A549 (cell line): ENCODE results near the gene UBAP2L. TPM values are rescaled to one million over a fixed set of nuclear protein-coding genes. Genes with fewer than 3 reads are reported as not detected.

ENCODE experiments used
- ATAC-seq, 2 experiments: fragments of 200-7000 bp in 1 of 2; fragments of >200 bp in 1 of 2; cut with Nextera tagmentation in 1 of 2; cut with Tn5 transposase in 1 of 2; 3 replicates each; pipeline versions ENCODE4 v1.8.0 to v1.9.1; 2018 to 2020; ENCODE audit warnings: mild to moderate bottlenecking in 1 of 2, moderate library complexity in 1 of 2
- CTCF ChIA-PET: fragments of 300-600 bp; sonication (Branson Sonifier 250); formaldehyde crosslinking; extraction: SDS; loops from one replicate; lab custom pipeline; 2021; ENCODE audit warnings: antibody characterized with exemption, inconsistent platforms; lab: Yijun Ruan, JAX
- POLR2A ChIA-PET: fragments of 350-600 bp; formaldehyde crosslinking; extraction: SDS; loops from one replicate; lab custom pipeline; 2021; ENCODE audit warnings: antibody characterized with exemption, inconsistent platforms; lab: Yijun Ruan, JAX
- DNase-seq, 2 experiments: peaks; one replicate each; pipeline versions ENCODE4 v3.0.0 to v3.0.0-alpha.2; 2011 to 2016; ENCODE audit warnings: low read depth in 1 of 2, low spot score in 1 of 2
- FAIRE-seq: peaks from 2 replicates; lab custom pipeline; 2011; peaks lifted over from hg19 to GRCh38; lab: Jason Lieb, UNC
- H3K27ac ChIP-seq, 2 experiments: fragments of >200 bp; sonication (Bioruptor Twin); formaldehyde crosslinking; 3 replicates each; pipeline ENCODE4 v1.5.1; 2016 to 2017
- H3K4me1 ChIP-seq: fragments of >200 bp; sonication (Bioruptor Twin); formaldehyde crosslinking; 3 replicates; pipeline ENCODE4 v1.6.1; 2016
- H3K4me2 ChIP-seq: fragments of >200 bp; sonication (Bioruptor Twin); formaldehyde crosslinking; 3 replicates; pipeline ENCODE4 v1.6.1; 2016
- H3K4me3 ChIP-seq: fragments of >200 bp; sonication (Bioruptor Twin); formaldehyde crosslinking; 3 replicates; pipeline ENCODE4 v1.5.1; 2016
- H3K9me3 ChIP-seq: fragments of >200 bp; sonication (Bioruptor Twin); formaldehyde crosslinking; 3 replicates; pipeline ENCODE4 v1.6.1; 2016
- CBX2 ChIP-seq: fragments of 200-600 bp; sonication (generic); IDR thresholded peaks from 2 replicates; pipeline ENCODE4 v1.6.1; 2016; ENCODE audit warnings: low read depth, mild to moderate bottlenecking, borderline replicate concordance
- EHMT2 ChIP-seq: fragments of 200-600 bp; sonication (generic); IDR thresholded peaks from 2 replicates; pipeline ENCODE4 v1.6.1; 2016; ENCODE audit warnings: antibody characterized with exemption, low read depth, mild to moderate bottlenecking, moderate library complexity
- ESRRA ChIP-seq: fragments of 150-350 bp; IDR thresholded peaks from 2 replicates; pipeline ENCODE4 v1.6.1; 2014; ENCODE audit warnings: mild to moderate bottlenecking, low read length, borderline replicate concordance
- FOSL2 ChIP-seq, 2 experiments: fragments of 450-650 bp in 1 of 2; fragments of >200 bp in 1 of 2; sonication (Bioruptor Twin) in 1 of 2; formaldehyde crosslinking; IDR thresholded peaks; 2 replicates each; pipeline versions ENCODE4 v1.5.0 to v1.6.1; 2016 to 2020; ENCODE audit warnings: mild to moderate bottlenecking in 1 of 2, moderate library complexity in 1 of 2
- FOXS1 ChIP-seq: fragments of 250-450 bp; sonication (Bioruptor Pico); IDR thresholded peaks from 2 replicates; pipeline ENCODE4 v1.5.0; 2020; ENCODE audit warnings: mild to moderate bottlenecking, moderate library complexity
- GATA3 ChIP-seq: IDR thresholded peaks from 2 replicates; pipeline ENCODE4 v1.6.1; 2012; ENCODE audit warnings: borderline replicate concordance
- HDAC2 ChIP-seq: fragments of 200-600 bp; sonication (generic); IDR thresholded peaks from 2 replicates; pipeline ENCODE4 v1.6.1; 2016
- HEYL ChIP-seq: fragments of 250-450 bp; sonication (Bioruptor Pico); IDR thresholded peaks from 2 replicates; pipeline ENCODE4 v1.8.0; 2021; ENCODE audit warnings: mild to moderate bottlenecking, moderate library complexity
- HOXA7 ChIP-seq: fragments of 250-450 bp; sonication (Bioruptor Pico); IDR thresholded peaks from 2 replicates; pipeline ENCODE4 v1.5.0; 2020; ENCODE audit warnings: mild to moderate bottlenecking, moderate library complexity
- HOXB5 ChIP-seq: fragments of 250-450 bp; sonication (Bioruptor Pico); IDR thresholded peaks from 2 replicates; pipeline ENCODE4 v1.5.0; 2020; ENCODE audit warnings: mild to moderate bottlenecking, moderate library complexity
- JUN ChIP-seq, 2 experiments: fragments of >200 bp; sonication (Bioruptor Twin); formaldehyde crosslinking; IDR thresholded peaks; 2 replicates in 1 of 2; 3 replicates in 1 of 2; pipeline ENCODE4 v1.6.1; 2016 to 2017
- MYC ChIP-seq: IDR thresholded peaks from 2 replicates; pipeline ENCODE4 v1.6.1; 2012; ENCODE audit warnings: mild to moderate bottlenecking, inconsistent platforms, low read length, improper control_type of control experiment, borderline replicate concordance
- POLR2AphosphoS2 ChIP-seq: conservative IDR thresholded peaks from 2 replicates; pipeline ENCODE4 v1.6.1; 2012; ENCODE audit warnings: low read length, improper control_type of control experiment, inconsistent platforms
- TFCP2L1 ChIP-seq: fragments of 250-450 bp; sonication (Bioruptor Pico); IDR thresholded peaks from 2 replicates; pipeline ENCODE4 v1.5.0; 2021; ENCODE audit warnings: mild to moderate bottlenecking
- ZFP36 ChIP-seq: fragments of 450-650 bp; IDR thresholded peaks from 2 replicates; pipeline ENCODE4 v1.6.1; 2014; ENCODE audit warnings: borderline replicate concordance; ENCODE audit not compliant: partially characterized antibody
- WGBS: methylation state at CpG from one replicate; pipeline ENCODE4 v1.1.6; 2017; ENCODE audit errors: missing lambda C conversion rate; 5-methylcytosine and 5-hydroxymethylcytosine counted together
- polyA plus RNA-seq, 4 experiments: library from polyadenylated mRNA; depleted of rRNA in 3 of 4; stranded (reverse); fragments of >200 nt; fragmentation: RNase III in 1 of 4; extraction: RNeasy Plus Mini Kit Qiagen cat#74134 plus additional on column Dnase treatment in 1 of 4; gene quantifications; 2 replicates in 3 of 4; 3 replicates in 1 of 4; pipeline ENCODE4 v1.2.3, GENCODE V29; 2011 to 2017
- TF ChIP-seq, protein P1 (sequence below): IDR thresholded peaks from 2 replicates; pipeline ENCODE4 v1.6.1; 2012
- TF ChIP-seq, protein P2 (sequence below): fragments of >200 bp; sonication (Bioruptor Twin); formaldehyde crosslinking; IDR thresholded peaks from 3 replicates; pipeline ENCODE4 v1.5.1; 2016
- TF ChIP-seq, protein P3 (sequence below): fragments of 250-450 bp; sonication (Bioruptor Pico); IDR thresholded peaks from 2 replicates; pipeline ENCODE4 v1.5.0; 2021; ENCODE audit warnings: mild to moderate bottlenecking, moderate library complexity, borderline replicate concordance
- TF ChIP-seq, protein P4 (sequence below): IDR thresholded peaks from 2 replicates; pipeline ENCODE4 v1.6.1; 2012; ENCODE audit warnings: low read depth, borderline replicate concordance
- TF ChIP-seq, protein P5 (sequence below): fragments of 150-350 bp; IDR thresholded peaks from 2 replicates; pipeline ENCODE4 v1.6.1; 2014; ENCODE audit warnings: low read depth, mild to moderate bottlenecking, low read length
- TF ChIP-seq, protein P6 (sequence below): IDR thresholded peaks from 2 replicates; pipeline ENCODE4 v1.6.1; 2012
- TF ChIP-seq, protein P7 (sequence below): fragments of >200 bp; sonication (Bioruptor Twin); formaldehyde crosslinking; IDR thresholded peaks from 2 replicates; pipeline ENCODE4 v1.6.1; 2016
- TF ChIP-seq, protein P8 (sequence below): fragments of 250-450 bp; sonication (Bioruptor Pico); IDR thresholded peaks from 2 replicates; pipeline ENCODE4 v1.5.0; 2020; ENCODE audit warnings: low read depth, mild to moderate bottlenecking, moderate library complexity

Gene UBAP2L
- polyA plus RNA-seq, 2 of the 4 experiments (the other 2 are of a cell fraction): 169 TPM

DNA sequence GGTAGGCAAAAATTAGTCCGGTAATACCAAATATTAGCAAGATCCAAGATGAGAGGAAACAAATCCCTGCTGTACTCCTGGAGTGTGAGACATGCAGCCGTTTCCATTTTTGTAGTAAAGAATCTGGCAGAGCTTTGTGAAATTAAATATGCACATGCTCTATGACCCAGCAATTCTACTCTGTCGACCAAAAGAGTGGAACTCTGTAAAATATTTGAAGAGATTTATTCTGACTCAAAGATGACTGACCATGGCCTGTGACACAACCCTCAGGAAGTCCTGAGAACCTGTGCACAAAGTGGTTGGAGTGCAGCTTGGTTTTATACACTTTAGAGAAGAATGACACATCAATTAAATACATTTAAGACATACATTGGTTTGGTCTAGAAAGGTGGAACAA lies 67.9 kb downstream of the UBAP2L start:
- no peak for FAIRE-seq
- ATAC-seq: no peak; a peak in 1 of 6 replicates
- ChIA-PET CTCF (interaction anchor here (0.6 kb wide), 1 partner anchor 17 kb away, joined by 3 read pairs; no protein-coding TSS in a partner anchor), POLR2A (no interaction called here)
- DNase-seq: no peak
- Histone ChIP-seq H3K27ac (no peak overlapping the region), H3K9me3 (0 out of 3 replicates have a peak, but pooled peaks cover 2% of the 10 kb centered on the region), H3K4me3 (no peak overlapping the region), H3K4me2 (no peak overlapping the region), H3K4me1 (no peaks in the 10 kb centered on the region)
- 36% methylated on average over 3 of the region's 3 CpGs for WGBS
- no peak for TF ChIP-seq HEYL (CRISPR knock-in tag)
- no peak for TF ChIP-seq CBX2
- TF ChIP-seq HDAC2: no peak
- TF ChIP-seq, protein P1, sequence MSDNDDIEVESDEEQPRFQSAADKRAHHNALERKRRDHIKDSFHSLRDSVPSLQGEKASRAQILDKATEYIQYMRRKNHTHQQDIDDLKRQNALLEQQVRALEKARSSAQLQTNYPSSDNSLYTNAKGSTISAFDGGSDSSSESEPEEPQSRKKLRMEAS: no peak
- TF ChIP-seq HOXB5 (CRISPR knock-in tag): no peak

DNA sequence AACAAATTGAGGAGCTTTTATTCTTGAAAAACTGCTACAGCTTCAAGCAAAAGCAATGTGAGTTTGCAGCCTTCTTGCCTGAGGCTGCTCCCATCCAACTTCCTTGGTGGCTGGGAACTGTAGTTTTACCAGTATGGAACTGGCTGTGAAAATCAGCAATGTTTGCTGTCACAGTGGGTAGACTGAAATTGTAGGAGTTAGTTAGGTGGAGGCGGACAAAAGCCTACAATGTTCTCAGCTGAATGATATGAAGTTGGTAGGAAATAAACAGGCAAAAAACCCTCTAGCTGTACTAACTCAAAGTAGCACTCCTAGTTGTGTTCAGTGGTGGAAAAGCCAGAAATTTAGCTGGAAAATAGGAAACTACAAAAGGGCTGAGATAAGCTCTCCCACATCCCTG lies 70.2 kb downstream of the UBAP2L start:
- H3K4me3 ChIP-seq: no peak overlapping the region
- FAIRE-seq (no peak), ATAC-seq (no peak), DNase-seq (no peak)
- WGBS: 35% methylated on average over 1 of the region's 1 CpG
- no peak overlapping the region for H3K4me2 ChIP-seq
- no peaks in the 10 kb centered on the region for H3K4me1 ChIP-seq
- CTCF ChIA-PET: interaction anchor here (0.6 to 1.1 kb wide), 7 partner anchors 12 to 268 kb away, joined by 3 read pairs; no protein-coding TSS in a partner anchor
- H3K9me3 ChIP-seq: peaks cover 24% of the 10 kb centered on the region
- POLR2A ChIA-PET: no interaction called here
- no peak overlapping the region for H3K27ac ChIP-seq
- TF ChIP-seq, protein P2, sequence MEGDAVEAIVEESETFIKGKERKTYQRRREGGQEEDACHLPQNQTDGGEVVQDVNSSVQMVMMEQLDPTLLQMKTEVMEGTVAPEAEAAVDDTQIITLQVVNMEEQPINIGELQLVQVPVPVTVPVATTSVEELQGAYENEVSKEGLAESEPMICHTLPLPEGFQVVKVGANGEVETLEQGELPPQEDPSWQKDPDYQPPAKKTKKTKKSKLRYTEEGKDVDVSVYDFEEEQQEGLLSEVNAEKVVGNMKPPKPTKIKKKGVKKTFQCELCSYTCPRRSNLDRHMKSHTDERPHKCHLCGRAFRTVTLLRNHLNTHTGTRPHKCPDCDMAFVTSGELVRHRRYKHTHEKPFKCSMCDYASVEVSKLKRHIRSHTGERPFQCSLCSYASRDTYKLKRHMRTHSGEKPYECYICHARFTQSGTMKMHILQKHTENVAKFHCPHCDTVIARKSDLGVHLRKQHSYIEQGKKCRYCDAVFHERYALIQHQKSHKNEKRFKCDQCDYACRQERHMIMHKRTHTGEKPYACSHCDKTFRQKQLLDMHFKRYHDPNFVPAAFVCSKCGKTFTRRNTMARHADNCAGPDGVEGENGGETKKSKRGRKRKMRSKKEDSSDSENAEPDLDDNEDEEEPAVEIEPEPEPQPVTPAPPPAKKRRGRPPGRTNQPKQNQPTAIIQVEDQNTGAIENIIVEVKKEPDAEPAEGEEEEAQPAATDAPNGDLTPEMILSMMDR: no peak
- TF ChIP-seq HDAC2 (no peak), ZFP36 (no peak), MYC (no peak), JUN (IDR thresholded peaks at IDR 0.05) (no peak), FOSL2 (IDR thresholded peaks at IDR 0.05) (no peak), FOSL2 (CRISPR knock-in tag; IDR thresholded peaks at IDR 0.05) (no peak), EHMT2 (no peak), TFCP2L1 (CRISPR knock-in tag) (no peak), GATA3 (no peak), HEYL (CRISPR knock-in tag) (no peak), HOXA7 (CRISPR knock-in tag) (no peak), POLR2AphosphoS2 (no peak), FOXS1 (CRISPR knock-in tag) (no peak), ESRRA (no peak)
- TF ChIP-seq, protein P3, sequence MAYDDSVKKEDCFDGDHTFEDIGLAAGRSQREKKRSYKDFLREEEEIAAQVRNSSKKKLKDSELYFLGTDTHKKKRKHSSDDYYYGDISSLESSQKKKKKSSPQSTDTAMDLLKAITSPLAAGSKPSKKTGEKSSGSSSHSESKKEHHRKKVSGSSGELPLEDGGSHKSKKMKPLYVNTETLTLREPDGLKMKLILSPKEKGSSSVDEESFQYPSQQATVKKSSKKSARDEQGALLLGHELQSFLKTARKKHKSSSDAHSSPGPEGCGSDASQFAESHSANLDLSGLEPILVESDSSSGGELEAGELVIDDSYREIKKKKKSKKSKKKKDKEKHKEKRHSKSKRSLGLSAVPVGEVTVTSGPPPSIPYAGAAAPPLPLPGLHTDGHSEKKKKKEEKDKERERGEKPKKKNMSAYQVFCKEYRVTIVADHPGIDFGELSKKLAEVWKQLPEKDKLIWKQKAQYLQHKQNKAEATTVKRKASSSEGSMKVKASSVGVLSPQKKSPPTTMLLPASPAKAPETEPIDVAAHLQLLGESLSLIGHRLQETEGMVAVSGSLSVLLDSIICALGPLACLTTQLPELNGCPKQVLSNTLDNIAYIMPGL: no peak
- TF ChIP-seq, protein P4, sequence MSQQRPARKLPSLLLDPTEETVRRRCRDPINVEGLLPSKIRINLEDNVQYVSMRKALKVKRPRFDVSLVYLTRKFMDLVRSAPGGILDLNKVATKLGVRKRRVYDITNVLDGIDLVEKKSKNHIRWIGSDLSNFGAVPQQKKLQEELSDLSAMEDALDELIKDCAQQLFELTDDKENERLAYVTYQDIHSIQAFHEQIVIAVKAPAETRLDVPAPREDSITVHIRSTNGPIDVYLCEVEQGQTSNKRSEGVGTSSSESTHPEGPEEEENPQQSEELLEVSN: no peak
- TF ChIP-seq, protein P5, sequence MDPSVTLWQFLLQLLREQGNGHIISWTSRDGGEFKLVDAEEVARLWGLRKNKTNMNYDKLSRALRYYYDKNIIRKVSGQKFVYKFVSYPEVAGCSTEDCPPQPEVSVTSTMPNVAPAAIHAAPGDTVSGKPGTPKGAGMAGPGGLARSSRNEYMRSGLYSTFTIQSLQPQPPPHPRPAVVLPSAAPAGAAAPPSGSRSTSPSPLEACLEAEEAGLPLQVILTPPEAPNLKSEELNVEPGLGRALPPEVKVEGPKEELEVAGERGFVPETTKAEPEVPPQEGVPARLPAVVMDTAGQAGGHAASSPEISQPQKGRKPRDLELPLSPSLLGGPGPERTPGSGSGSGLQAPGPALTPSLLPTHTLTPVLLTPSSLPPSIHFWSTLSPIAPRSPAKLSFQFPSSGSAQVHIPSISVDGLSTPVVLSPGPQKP: no peak
- TF ChIP-seq, protein P6, sequence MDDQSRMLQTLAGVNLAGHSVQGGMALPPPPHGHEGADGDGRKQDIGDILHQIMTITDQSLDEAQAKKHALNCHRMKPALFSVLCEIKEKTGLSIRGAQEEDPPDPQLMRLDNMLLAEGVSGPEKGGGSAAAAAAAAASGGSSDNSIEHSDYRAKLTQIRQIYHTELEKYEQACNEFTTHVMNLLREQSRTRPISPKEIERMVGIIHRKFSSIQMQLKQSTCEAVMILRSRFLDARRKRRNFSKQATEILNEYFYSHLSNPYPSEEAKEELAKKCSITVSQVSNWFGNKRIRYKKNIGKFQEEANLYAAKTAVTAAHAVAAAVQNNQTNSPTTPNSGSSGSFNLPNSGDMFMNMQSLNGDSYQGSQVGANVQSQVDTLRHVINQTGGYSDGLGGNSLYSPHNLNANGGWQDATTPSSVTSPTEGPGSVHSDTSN: no peak
- TF ChIP-seq, protein P7, sequence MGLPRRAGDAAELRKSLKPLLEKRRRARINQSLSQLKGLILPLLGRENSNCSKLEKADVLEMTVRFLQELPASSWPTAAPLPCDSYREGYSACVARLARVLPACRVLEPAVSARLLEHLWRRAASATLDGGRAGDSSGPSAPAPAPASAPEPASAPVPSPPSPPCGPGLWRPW: no peak
- TF ChIP-seq, protein P8, sequence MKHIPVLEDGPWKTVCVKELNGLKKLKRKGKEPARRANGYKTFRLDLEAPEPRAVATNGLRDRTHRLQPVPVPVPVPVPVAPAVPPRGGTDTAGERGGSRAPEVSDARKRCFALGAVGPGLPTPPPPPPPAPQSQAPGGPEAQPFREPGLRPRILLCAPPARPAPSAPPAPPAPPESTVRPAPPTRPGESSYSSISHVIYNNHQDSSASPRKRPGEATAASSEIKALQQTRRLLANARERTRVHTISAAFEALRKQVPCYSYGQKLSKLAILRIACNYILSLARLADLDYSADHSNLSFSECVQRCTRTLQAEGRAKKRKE: no peak
